ENCODE measurements around the gene SCAMP4.
"Not testable (repeated sequence)": the region's sequence is repeated elsewhere in the genome, so short reads cannot be mapped to it uniquely, and the experiment has no call there.

Gene SCAMP4

DNA sequence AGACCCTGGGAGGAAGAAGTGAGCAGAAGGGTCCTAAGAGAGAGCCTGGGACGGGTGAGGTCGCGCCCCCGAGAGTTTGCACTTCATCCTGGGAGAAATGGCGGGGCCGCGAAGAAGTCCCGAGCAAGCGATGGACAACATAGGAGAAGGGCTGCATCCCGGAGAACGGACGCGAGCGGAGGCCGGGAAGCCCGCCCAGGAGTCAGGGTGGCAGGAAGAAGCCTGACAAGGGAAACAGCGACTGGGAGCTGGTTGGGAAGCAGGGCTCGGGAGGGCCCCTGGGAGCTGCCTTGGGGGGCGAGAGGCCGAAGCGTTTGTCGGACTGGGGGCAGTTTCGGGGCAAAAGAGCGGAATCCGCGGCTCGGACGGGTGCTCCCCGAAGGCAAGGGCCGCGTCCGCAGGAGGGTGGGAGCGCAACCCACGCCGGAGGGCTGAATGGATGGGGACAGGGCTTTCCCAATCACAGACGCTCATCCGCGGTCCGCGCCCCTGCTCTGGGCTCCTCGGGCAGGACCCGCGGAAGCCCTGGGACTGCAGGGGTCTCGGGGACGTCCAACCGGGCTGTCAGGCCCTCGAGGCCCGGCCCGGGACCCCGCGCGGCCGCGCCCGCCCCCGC lies 20.4 kb upstream of the SCAMP4 start:
- Histone ChIP-seq H3K9me3 (ENCODE audit: insufficient read depth, low read length, severe bottlenecking) (no peaks in the 10 kb centered on the region), H3K4me2 (ENCODE audit: insufficient read depth, low read length) (peak overlapping the region; percentile 94), H3K4me3 (ENCODE audit: low read depth in 1 of 2, low read length in 2 of 2) (peak overlapping the region; percentile 70 to 72; a peak in 3 of 4 replicates), H3K36me3 (ENCODE audit: insufficient read depth, low read length) (peaks cover 19% of the 10 kb centered on the region), H4K20me1 (ENCODE audit: insufficient read depth, low read length) (peaks cover 46% of the 10 kb centered on the region), H3K27ac (ENCODE audit: low read length) (peak overlapping the region; percentile 70), H3K9ac (ENCODE audit: low read depth, low read length) (peak overlapping the region; percentile 71), H3K79me2 (ENCODE audit: insufficient read depth, low read length) (peaks cover 48% of the 10 kb centered on the region), H3K4me1 (ENCODE audit: insufficient read depth, low read length) (peaks cover 43% of the 10 kb centered on the region), H2AFZ (ENCODE audit: low read depth, low read length) (peak overlapping the region; percentile 28; the same call in 1 of the 2 replicates), H3K27me3 (ENCODE audit: insufficient read depth, low read length, poor library complexity) (no peaks in the 10 kb centered on the region)
- no peak for DNase-seq
- ATAC-seq (ENCODE audit: insufficient read depth, low read depth): peak; percentile 20; the same call in 1 of the 3 replicates
- no peak for TF ChIP-seq EZH2 (IDR thresholded peaks at IDR 0.05; ENCODE audit: borderline replicate concordance, low read depth, low read length, severe bottlenecking)
- TF ChIP-seq, protein P1, sequence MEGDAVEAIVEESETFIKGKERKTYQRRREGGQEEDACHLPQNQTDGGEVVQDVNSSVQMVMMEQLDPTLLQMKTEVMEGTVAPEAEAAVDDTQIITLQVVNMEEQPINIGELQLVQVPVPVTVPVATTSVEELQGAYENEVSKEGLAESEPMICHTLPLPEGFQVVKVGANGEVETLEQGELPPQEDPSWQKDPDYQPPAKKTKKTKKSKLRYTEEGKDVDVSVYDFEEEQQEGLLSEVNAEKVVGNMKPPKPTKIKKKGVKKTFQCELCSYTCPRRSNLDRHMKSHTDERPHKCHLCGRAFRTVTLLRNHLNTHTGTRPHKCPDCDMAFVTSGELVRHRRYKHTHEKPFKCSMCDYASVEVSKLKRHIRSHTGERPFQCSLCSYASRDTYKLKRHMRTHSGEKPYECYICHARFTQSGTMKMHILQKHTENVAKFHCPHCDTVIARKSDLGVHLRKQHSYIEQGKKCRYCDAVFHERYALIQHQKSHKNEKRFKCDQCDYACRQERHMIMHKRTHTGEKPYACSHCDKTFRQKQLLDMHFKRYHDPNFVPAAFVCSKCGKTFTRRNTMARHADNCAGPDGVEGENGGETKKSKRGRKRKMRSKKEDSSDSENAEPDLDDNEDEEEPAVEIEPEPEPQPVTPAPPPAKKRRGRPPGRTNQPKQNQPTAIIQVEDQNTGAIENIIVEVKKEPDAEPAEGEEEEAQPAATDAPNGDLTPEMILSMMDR (IDR thresholded peaks at IDR 0.05; ENCODE audit: borderline replicate concordance, extremely low read depth, low read length, poor library complexity, severe bottlenecking): no peak

DNA sequence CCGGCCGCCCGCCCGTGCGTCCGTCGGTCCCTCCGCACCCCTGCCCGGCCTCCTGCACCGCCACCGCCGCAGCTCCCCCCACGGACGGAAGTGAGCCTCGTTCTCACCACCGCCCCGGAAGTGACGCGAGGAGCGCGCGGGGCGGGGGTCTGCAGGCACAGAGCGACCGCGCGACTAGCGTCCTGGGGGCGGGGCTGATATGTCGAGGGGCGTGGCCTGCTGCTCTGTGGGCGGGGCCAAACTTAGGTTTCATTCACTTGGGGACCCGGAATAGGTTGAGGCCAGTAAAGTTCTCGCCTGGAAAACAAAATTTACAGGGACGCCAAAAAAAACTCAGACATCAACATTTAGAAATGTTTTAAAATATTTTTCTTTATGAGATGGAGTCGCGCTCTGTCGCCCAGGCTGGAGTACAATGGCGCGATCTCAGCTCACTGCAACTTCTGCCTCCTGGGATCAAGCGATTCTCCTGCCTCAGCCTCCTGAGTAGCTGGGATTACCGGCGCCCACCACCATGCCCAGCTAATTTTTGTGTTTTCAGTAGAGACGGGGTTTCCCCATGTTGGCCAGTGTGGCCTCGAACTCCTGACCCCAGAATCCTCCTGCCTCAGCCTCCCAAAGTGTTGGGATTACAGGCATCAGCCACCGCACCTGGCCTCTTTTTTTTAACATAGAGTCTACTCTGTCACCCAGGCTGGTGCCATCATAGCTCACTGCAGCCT lies 19.6 kb upstream of the SCAMP4 start, which contains the start of gene ABHD17A:
Gene ABHD17A, minus strand, starts transcription at position 99 of the 722 bp plus-strand sequence. CDS start 3,930 bp downstream, outside the sequence.
- not testable (repeated sequence) for H3K27me3 ChIP-seq (ENCODE audit: insufficient read depth, low read length, poor library complexity); H3K9me3 ChIP-seq (ENCODE audit: insufficient read depth, low read length, severe bottlenecking)
- H2AFZ ChIP-seq (ENCODE audit: low read depth, low read length): peak within 1 kb of the TSS; percentile 34; the same call in 1 of the 2 replicates
- H3K4me3 ChIP-seq (ENCODE audit: low read depth in 1 of 2, low read length in 2 of 2): peak within 1 kb of the TSS; percentile 70 to 72; a peak in 3 of 4 replicates
- peak within 1 kb of the TSS; percentile 94 for H3K4me2 ChIP-seq (ENCODE audit: insufficient read depth, low read length)
- H3K36me3 ChIP-seq (ENCODE audit: insufficient read depth, low read length): peaks cover 12% of the 10 kb centered on the region
- peak within 1 kb of the TSS; percentile 70 for H3K27ac ChIP-seq (ENCODE audit: low read length)
- H3K9ac ChIP-seq (ENCODE audit: low read depth, low read length): peak within 1 kb of the TSS; percentile 71
- H3K4me1 ChIP-seq (ENCODE audit: insufficient read depth, low read length): peaks cover 37% of the 10 kb centered on the region
- DNase-seq (peak; percentile 95), ATAC-seq (ENCODE audit: insufficient read depth, low read depth) (peak; percentile 91)
- H4K20me1 ChIP-seq (ENCODE audit: insufficient read depth, low read length): peaks cover 39% of the 10 kb centered on the region
- H3K79me2 ChIP-seq (ENCODE audit: insufficient read depth, low read length): peaks cover 41% of the 10 kb centered on the region

DNA sequence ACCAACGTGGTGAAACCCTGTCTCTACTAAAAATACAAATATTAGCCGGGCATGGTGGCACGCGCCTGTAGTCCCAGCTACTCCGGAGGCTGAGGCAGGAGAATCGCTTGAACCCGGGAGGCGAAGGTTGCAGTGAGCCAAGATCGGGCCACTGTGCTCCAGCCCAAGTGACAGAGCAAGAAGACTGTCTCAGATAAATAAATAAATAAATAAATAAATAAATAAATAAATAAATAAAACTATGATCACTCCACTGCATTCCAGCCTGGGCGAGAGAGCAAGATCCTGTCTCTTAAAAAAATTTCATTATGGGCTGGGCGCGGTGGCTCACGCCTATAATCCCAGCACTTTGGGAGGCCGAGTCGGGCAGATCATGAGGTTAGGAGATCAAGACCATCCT lies 18.8 kb upstream of the SCAMP4 start:
- H3K27me3 ChIP-seq (ENCODE audit: insufficient read depth, low read length, poor library complexity); H3K9ac ChIP-seq (ENCODE audit: low read depth, low read length); H3K4me3 ChIP-seq (ENCODE audit: low read depth in 1 of 2, low read length in 2 of 2); H2AFZ ChIP-seq (ENCODE audit: low read depth, low read length); H3K4me2 ChIP-seq (ENCODE audit: insufficient read depth, low read length); H3K27ac ChIP-seq (ENCODE audit: low read length); H3K36me3 ChIP-seq (ENCODE audit: insufficient read depth, low read length); ATAC-seq (ENCODE audit: insufficient read depth, low read depth); DNase-seq; H3K9me3 ChIP-seq (ENCODE audit: insufficient read depth, low read length, severe bottlenecking): not testable (repeated sequence)
- peaks cover 36% of the 10 kb centered on the region for H3K79me2 ChIP-seq (ENCODE audit: insufficient read depth, low read length)
- peaks cover 35% of the 10 kb centered on the region for H3K4me1 ChIP-seq (ENCODE audit: insufficient read depth, low read length)
- peaks cover 34% of the 10 kb centered on the region for H4K20me1 ChIP-seq (ENCODE audit: insufficient read depth, low read length)

DNA sequence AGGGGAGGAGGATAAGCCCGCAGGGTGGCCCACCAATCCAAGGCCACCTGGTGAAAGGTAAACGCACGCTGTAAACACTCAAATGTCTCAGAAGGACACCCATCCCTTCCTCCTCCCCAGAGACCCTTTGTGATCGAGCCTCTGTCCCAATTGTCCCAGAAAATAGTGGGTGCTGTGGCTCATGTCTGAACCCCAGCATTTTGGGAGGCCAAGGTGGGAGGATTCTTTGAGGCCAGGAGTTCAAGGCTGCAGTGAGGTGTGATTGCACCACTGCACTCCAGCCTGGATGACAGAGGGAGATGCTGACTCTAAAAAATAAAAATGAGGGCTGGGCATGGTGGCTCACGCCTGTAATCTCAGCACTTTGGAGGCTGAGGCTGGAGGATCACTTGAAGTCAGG lies 16.8 kb upstream of the SCAMP4 start:
- DNase-seq: no peak
- H3K4me3 ChIP-seq (ENCODE audit: low read depth in 1 of 2, low read length in 2 of 2): no peak overlapping the region
- peaks cover 17% of the 10 kb centered on the region for H3K79me2 ChIP-seq (ENCODE audit: insufficient read depth, low read length)

More for the DNA sequence above, 16.8 kb upstream of the SCAMP4 start:
- Histone ChIP-seq H3K27ac (ENCODE audit: low read length) (no peak overlapping the region), H3K36me3 (ENCODE audit: insufficient read depth, low read length) (0 out of 2 replicates have a peak, but pooled peaks cover under 1% of the 10 kb centered on the region), H2AFZ (ENCODE audit: low read depth, low read length) (no peak overlapping the region), H3K4me1 (ENCODE audit: insufficient read depth, low read length) (peaks cover 19% of the 10 kb centered on the region), H3K9me3 (ENCODE audit: insufficient read depth, low read length, severe bottlenecking) (no peaks in the 10 kb centered on the region), H3K4me2 (ENCODE audit: insufficient read depth, low read length) (no peak overlapping the region), H4K20me1 (ENCODE audit: insufficient read depth, low read length) (peaks cover 17% of the 10 kb centered on the region), H3K9ac (ENCODE audit: low read depth, low read length) (no peak overlapping the region), H3K27me3 (ENCODE audit: insufficient read depth, low read length, poor library complexity) (no peaks in the 10 kb centered on the region)
- ATAC-seq (ENCODE audit: insufficient read depth, low read depth): no peak
- TF ChIP-seq EZH2 (IDR thresholded peaks at IDR 0.05; ENCODE audit: borderline replicate concordance, low read depth, low read length, severe bottlenecking): no peak
- TF ChIP-seq, protein P1 (IDR thresholded peaks at IDR 0.05; ENCODE audit: borderline replicate concordance, extremely low read depth, low read length, poor library complexity, severe bottlenecking): no peak

Data from DND-41 (cell line).